SK-N-SH (cell line): Measurements from ENCODE around the gene SRR. TPM values are rescaled to one million over a fixed set of nuclear protein-coding genes. Genes with fewer than 3 reads are reported as not detected.

ENCODE experiments used
- CTCF ChIA-PET: fragments of 300-600, 350-600 bp; formaldehyde crosslinking; extraction: SDS; loops from one replicate; lab custom pipeline; 2021; lab: Yijun Ruan, JAX
- POLR2A ChIA-PET: fragments of 350-600 bp; sonication (Branson Sonifier 250); formaldehyde crosslinking; extraction: SDS; loops from one replicate; lab custom pipeline; 2020; ENCODE audit warnings: antibody characterized with exemption, inconsistent platforms; lab: Yijun Ruan, JAX
- DNase-seq: peaks from one replicate; pipeline ENCODE4 v3.0.0; 2012
- H2AFZ ChIP-seq: fragments of 200-600 bp; sonication (generic); 2 replicates; pipeline ENCODE4 v1.8.1; 2016; ENCODE audit warnings: antibody characterized with exemption, mild to moderate bottlenecking, low read depth
- H3F3A ChIP-seq: fragments of 200-600 bp; sonication (generic); replicated peaks from 2 replicates; pipeline ENCODE3; 2016; ENCODE audit warnings: antibody characterized with exemption, mild to moderate bottlenecking; ENCODE audit not compliant: insufficient read depth
- H3K27ac ChIP-seq, 2 experiments: fragments of 200-500 bp in 1 of 2; fragments of 200-600 bp in 1 of 2; sonication (Bioruptor generic) in 1 of 2; sonication (generic), shearing (Covaris generic) in 1 of 2; 2 replicates each; pipeline versions ENCODE4 v1.5.1 to v1.6.1; 2014 to 2016; ENCODE audit warnings: low read depth in 2 of 2, inconsistent platforms in 1 of 2, low read length in 1 of 2, mild to moderate bottlenecking in 1 of 2, mixed read lengths in 1 of 2
- H3K27me3 ChIP-seq: fragments of 200-600 bp; sonication (generic), shearing (Covaris generic); 2 replicates; pipeline ENCODE4 v1.6.1; 2016; ENCODE audit warnings: mixed run types; ENCODE audit not compliant: insufficient read depth
- H3K36me3 ChIP-seq, 2 experiments: fragments of 200-500 bp in 1 of 2; fragments of 200-600 bp in 1 of 2; sonication (Bioruptor generic) in 1 of 2; sonication (generic) in 1 of 2; replicated peaks in 1 of 2; 2 replicates each; pipeline versions ENCODE3 to v1.5.1; 2014 to 2016; ENCODE audit warnings: low read length in 1 of 2, mild to moderate bottlenecking in 1 of 2; ENCODE audit not compliant: insufficient read depth in 2 of 2, control insufficient read depth in 1 of 2
- H3K4me1 ChIP-seq, 2 experiments: fragments of 200-500 bp in 1 of 2; fragments of 200-600 bp in 1 of 2; sonication (Bioruptor generic) in 1 of 2; sonication (generic), shearing (Covaris generic) in 1 of 2; 2 replicates each; pipeline versions ENCODE4 v1.5.1 to v1.6.1; 2014 to 2016; ENCODE audit warnings: low read depth in 1 of 2, low read length in 1 of 2, mixed run types in 1 of 2; ENCODE audit not compliant: insufficient read depth in 2 of 2, control insufficient read depth in 1 of 2
- H3K4me2 ChIP-seq: fragments of 200-600 bp; sonication (generic), shearing (Covaris generic); 2 replicates; pipeline ENCODE4 v1.6.1; 2017; ENCODE audit warnings: mixed run types
- H3K4me3 ChIP-seq, 2 experiments: fragments of 200-500 bp in 1 of 2; fragments of 200-600 bp in 1 of 2; sonication (Bioruptor generic) in 1 of 2; sonication (generic), shearing (Covaris generic) in 1 of 2; 2 replicates each; pipeline versions ENCODE4 v1.5.1 to v1.8.1; 2014 to 2016; ENCODE audit warnings: low read depth in 2 of 2, inconsistent platforms in 1 of 2, low read length in 1 of 2, mild to moderate bottlenecking in 1 of 2, mixed read lengths in 1 of 2, moderate library complexity in 1 of 2
- H3K79me2 ChIP-seq: fragments of 200-600 bp; sonication (generic); 2 replicates; pipeline ENCODE4 v1.8.1; 2017; ENCODE audit warnings: mild to moderate bottlenecking; ENCODE audit not compliant: insufficient read depth
- H3K9ac ChIP-seq: fragments of 200-600 bp; sonication (generic); 2 replicates; pipeline ENCODE4 v1.6.1; 2017; ENCODE audit warnings: mixed run types
- H3K9me2 ChIP-seq: fragments of 200-600 bp; sonication (generic); 2 replicates; pipeline ENCODE4 v1.6.1; 2017; ENCODE audit warnings: mixed run types
- H3K9me3 ChIP-seq: fragments of 200-600 bp; sonication (generic); 2 replicates; pipeline ENCODE4 v1.6.1; 2017; ENCODE audit warnings: mixed run types, mild to moderate bottlenecking, moderate library complexity
- H4K20me1 ChIP-seq: fragments of 200-600 bp; sonication (generic); 2 replicates; pipeline ENCODE4 v1.6.1; 2017; ENCODE audit warnings: mild to moderate bottlenecking, mixed run types; ENCODE audit not compliant: insufficient read depth
- ELF1 ChIP-seq: IDR thresholded peaks from 2 replicates; pipeline ENCODE4 v1.4.0; 2012
- FOSL2 ChIP-seq: IDR thresholded peaks from 2 replicates; pipeline ENCODE4 v1.4.0; 2012; ENCODE audit warnings: low read depth, mild to moderate bottlenecking, moderate library complexity, borderline replicate concordance
- FOXJ3 ChIP-seq: sonication (generic); formaldehyde crosslinking; IDR thresholded peaks from 2 replicates; pipeline ENCODE4 v1.5.1; 2020; ENCODE audit warnings: mild to moderate bottlenecking, missing genetic modification reagents
- JUND ChIP-seq: IDR thresholded peaks from 2 replicates; pipeline ENCODE4 v1.4.0; 2012
- MAX ChIP-seq: IDR thresholded peaks from 2 replicates; pipeline ENCODE4 v1.4.0; 2012; ENCODE audit warnings: low read depth
- NRF1 ChIP-seq: IDR thresholded peaks from 2 replicates; pipeline ENCODE4 v1.6.1; 2012; ENCODE audit warnings: low read depth, mild to moderate bottlenecking, low read length
- RAD21 ChIP-seq: IDR thresholded peaks from 2 replicates; pipeline ENCODE4 v1.6.1; 2012; ENCODE audit warnings: mild to moderate bottlenecking, low read length
- TAF1 ChIP-seq: IDR thresholded peaks from 2 replicates; pipeline ENCODE4 v1.6.1; 2012; ENCODE audit warnings: low read depth, mild to moderate bottlenecking, low read length, moderate library complexity, borderline replicate concordance
- TCF12 ChIP-seq: IDR thresholded peaks from 2 replicates; pipeline ENCODE4 v1.4.0; 2012
- USF1 ChIP-seq: IDR thresholded peaks from 2 replicates; pipeline ENCODE4 v1.4.0; 2012; ENCODE audit warnings: low read depth, borderline replicate concordance
- YY1 ChIP-seq: IDR thresholded peaks from 2 replicates; pipeline ENCODE4 v1.4.0; 2012; ENCODE audit warnings: low read depth, mild to moderate bottlenecking
- WGBS: methylation state at CpG from one replicate; pipeline ENCODE4 v1.1.6; 2017; ENCODE audit warnings: low lambda C conversion rate; 5-methylcytosine and 5-hydroxymethylcytosine counted together
- polyA plus RNA-seq, 3 experiments: library from polyadenylated mRNA; depleted of rRNA; stranded (reverse); fragments of >200 nt; gene quantifications; 2 replicates each; pipeline ENCODE4 v1.2.3, GENCODE V29; 2012
- TF ChIP-seq, protein P1 (sequence below): IDR thresholded peaks from 2 replicates; pipeline ENCODE4 v1.6.1; 2012; ENCODE audit warnings: mild to moderate bottlenecking, low read depth, low read length, moderate library complexity
- TF ChIP-seq, protein P2 (sequence below): fragments of 200-600 bp; sonication (generic); IDR thresholded peaks from 2 replicates; pipeline ENCODE4 v1.6.1; 2017; ENCODE audit warnings: antibody characterized with exemption, mild to moderate bottlenecking, moderate library complexity
- TF ChIP-seq, protein P3 (sequence below): IDR thresholded peaks from 2 replicates; pipeline ENCODE4; 2012
- TF ChIP-seq, protein P4 (sequence below): fragments of 150-350 bp; IDR thresholded peaks from 2 replicates; pipeline ENCODE4 v1.6.1; 2017; ENCODE audit warnings: antibody characterized with exemption, low read length, low read depth, borderline replicate concordance
- TF ChIP-seq, protein P5 (sequence below): fragments of 150-350 bp; IDR thresholded peaks from 2 replicates; pipeline ENCODE4 v1.6.1; 2016; ENCODE audit warnings: mild to moderate bottlenecking, low read depth, low read length

The SRR gene
- polyA plus RNA-seq, 1 of the 3 experiments (the other 2 are of a cell fraction), result 18.5 TPM

- Histone ChIP-seq H3K27ac (no peak overlapping the region), H3K27me3 (no peaks in the 10 kb centered on the region), H3K9ac (no peak overlapping the region), H2AFZ (no peak overlapping the region), H3K36me3 (peaks cover 0 to 73% of the 10 kb centered on the region in 2 experiments), H4K20me1 (no peaks in the 10 kb centered on the region), H3K9me3 (no peaks in the 10 kb centered on the region), H3K4me1 (no peaks in the 10 kb centered on the region; a peak in 1 of 4 replicates), H3K4me2 (no peak overlapping the region), H3K79me2 (no peaks in the 10 kb centered on the region), H3F3A (no peaks in the 10 kb centered on the region), H3K4me3 (no peak overlapping the region; a peak in 1 of 4 replicates), H3K9me2 (no peaks in the 10 kb centered on the region)
- ChIA-PET CTCF (interaction anchor here (1.0 to 26.4 kb wide), 6 partner anchors 8 to 314 kb away, joined by 3 to 654 read pairs (median 31); partner anchors contain the start of genes HIC1 and MNT), POLR2A (interaction anchor here (1.1 kb wide), 1 partner anchor 11 kb away, joined by 3 read pairs; no protein-coding TSS in a partner anchor)
- 93% methylated on average over 18 of the region's 20 CpGs for WGBS
- TF ChIP-seq JUND, result no peak
- no peak for TF ChIP-seq FOXJ3 (CRISPR knock-in tag)
- no peak for TF ChIP-seq FOSL2
- no peak for TF ChIP-seq NRF1
- TF ChIP-seq RAD21, result peak; percentile 18; the same call in 1 of the 2 replicates
- peak; percentile 64 for DNase-seq
Measured at GRCh38 chr17:2369551-2370210, 65.9 kb downstream of the SRR start.

DNA sequence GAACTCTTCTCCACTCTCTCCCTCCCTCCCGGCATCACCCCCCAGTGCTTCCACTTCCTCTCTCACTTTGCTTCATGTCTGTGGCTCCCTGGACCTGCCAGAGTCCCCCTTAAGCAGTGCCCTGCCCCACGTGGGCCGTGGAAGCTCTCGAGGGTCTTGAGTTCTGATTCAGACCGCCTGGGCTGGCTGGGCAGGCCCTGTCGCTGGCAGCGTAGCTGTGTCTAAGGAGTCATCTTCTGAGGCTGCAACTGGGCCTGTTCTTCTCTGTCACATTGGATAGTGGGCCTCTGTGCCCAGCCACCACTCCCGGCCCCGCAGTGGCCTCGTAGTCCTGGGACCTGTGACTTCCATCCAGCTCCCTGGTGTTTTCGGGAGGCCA is 66.5 kb downstream of the SRR start:
- no peaks in the 10 kb centered on the region for H3F3A ChIP-seq
- TF ChIP-seq, protein P1, sequence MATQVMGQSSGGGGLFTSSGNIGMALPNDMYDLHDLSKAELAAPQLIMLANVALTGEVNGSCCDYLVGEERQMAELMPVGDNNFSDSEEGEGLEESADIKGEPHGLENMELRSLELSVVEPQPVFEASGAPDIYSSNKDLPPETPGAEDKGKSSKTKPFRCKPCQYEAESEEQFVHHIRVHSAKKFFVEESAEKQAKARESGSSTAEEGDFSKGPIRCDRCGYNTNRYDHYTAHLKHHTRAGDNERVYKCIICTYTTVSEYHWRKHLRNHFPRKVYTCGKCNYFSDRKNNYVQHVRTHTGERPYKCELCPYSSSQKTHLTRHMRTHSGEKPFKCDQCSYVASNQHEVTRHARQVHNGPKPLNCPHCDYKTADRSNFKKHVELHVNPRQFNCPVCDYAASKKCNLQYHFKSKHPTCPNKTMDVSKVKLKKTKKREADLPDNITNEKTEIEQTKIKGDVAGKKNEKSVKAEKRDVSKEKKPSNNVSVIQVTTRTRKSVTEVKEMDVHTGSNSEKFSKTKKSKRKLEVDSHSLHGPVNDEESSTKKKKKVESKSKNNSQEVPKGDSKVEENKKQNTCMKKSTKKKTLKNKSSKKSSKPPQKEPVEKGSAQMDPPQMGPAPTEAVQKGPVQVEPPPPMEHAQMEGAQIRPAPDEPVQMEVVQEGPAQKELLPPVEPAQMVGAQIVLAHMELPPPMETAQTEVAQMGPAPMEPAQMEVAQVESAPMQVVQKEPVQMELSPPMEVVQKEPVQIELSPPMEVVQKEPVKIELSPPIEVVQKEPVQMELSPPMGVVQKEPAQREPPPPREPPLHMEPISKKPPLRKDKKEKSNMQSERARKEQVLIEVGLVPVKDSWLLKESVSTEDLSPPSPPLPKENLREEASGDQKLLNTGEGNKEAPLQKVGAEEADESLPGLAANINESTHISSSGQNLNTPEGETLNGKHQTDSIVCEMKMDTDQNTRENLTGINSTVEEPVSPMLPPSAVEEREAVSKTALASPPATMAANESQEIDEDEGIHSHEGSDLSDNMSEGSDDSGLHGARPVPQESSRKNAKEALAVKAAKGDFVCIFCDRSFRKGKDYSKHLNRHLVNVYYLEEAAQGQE, result no peak
- TF ChIP-seq ELF1 (no peak), TCF12 (no peak), MAX (no peak), USF1 (no peak), FOXJ3 (CRISPR knock-in tag) (no peak), TAF1 (no peak), YY1 (no peak), FOSL2 (no peak)
- TF ChIP-seq, protein P2, sequence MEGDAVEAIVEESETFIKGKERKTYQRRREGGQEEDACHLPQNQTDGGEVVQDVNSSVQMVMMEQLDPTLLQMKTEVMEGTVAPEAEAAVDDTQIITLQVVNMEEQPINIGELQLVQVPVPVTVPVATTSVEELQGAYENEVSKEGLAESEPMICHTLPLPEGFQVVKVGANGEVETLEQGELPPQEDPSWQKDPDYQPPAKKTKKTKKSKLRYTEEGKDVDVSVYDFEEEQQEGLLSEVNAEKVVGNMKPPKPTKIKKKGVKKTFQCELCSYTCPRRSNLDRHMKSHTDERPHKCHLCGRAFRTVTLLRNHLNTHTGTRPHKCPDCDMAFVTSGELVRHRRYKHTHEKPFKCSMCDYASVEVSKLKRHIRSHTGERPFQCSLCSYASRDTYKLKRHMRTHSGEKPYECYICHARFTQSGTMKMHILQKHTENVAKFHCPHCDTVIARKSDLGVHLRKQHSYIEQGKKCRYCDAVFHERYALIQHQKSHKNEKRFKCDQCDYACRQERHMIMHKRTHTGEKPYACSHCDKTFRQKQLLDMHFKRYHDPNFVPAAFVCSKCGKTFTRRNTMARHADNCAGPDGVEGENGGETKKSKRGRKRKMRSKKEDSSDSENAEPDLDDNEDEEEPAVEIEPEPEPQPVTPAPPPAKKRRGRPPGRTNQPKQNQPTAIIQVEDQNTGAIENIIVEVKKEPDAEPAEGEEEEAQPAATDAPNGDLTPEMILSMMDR, result no peak
- TF ChIP-seq, protein P3, sequence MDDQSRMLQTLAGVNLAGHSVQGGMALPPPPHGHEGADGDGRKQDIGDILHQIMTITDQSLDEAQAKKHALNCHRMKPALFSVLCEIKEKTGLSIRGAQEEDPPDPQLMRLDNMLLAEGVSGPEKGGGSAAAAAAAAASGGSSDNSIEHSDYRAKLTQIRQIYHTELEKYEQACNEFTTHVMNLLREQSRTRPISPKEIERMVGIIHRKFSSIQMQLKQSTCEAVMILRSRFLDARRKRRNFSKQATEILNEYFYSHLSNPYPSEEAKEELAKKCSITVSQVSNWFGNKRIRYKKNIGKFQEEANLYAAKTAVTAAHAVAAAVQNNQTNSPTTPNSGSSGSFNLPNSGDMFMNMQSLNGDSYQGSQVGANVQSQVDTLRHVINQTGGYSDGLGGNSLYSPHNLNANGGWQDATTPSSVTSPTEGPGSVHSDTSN, result no peak
- TF ChIP-seq, protein P4, sequence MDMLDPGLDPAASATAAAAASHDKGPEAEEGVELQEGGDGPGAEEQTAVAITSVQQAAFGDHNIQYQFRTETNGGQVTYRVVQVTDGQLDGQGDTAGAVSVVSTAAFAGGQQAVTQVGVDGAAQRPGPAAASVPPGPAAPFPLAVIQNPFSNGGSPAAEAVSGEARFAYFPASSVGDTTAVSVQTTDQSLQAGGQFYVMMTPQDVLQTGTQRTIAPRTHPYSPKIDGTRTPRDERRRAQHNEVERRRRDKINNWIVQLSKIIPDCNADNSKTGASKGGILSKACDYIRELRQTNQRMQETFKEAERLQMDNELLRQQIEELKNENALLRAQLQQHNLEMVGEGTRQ, result no peak
- TF ChIP-seq, protein P5, sequence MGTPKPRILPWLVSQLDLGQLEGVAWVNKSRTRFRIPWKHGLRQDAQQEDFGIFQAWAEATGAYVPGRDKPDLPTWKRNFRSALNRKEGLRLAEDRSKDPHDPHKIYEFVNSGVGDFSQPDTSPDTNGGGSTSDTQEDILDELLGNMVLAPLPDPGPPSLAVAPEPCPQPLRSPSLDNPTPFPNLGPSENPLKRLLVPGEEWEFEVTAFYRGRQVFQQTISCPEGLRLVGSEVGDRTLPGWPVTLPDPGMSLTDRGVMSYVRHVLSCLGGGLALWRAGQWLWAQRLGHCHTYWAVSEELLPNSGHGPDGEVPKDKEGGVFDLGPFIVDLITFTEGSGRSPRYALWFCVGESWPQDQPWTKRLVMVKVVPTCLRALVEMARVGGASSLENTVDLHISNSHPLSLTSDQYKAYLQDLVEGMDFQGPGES, result no peak

More for the DNA sequence above, 66.5 kb downstream of the SRR start:
- no peaks in the 10 kb centered on the region for H3K9me3 ChIP-seq
- H3K27me3 ChIP-seq, result no peaks in the 10 kb centered on the region
- ChIA-PET POLR2A (interaction anchor here (1.1 kb wide), 1 partner anchor 10 kb away, joined by 3 read pairs; no protein-coding TSS in a partner anchor), CTCF (interaction anchor here (1.0 to 26.4 kb wide), 6 partner anchors 8 to 315 kb away, joined by 3 to 654 read pairs (median 31); partner anchors contain the start of genes HIC1 and MNT)
- 96% methylated on average over 11 of the region's 11 CpGs for WGBS
- no peaks in the 10 kb centered on the region for H4K20me1 ChIP-seq
- no peak overlapping the region for H3K9ac ChIP-seq
- H3K36me3 ChIP-seq, result peaks cover 0 to 73% of the 10 kb centered on the region in 2 experiments
- H3K4me1 ChIP-seq, result no peaks in the 10 kb centered on the region; a peak in 1 of 4 replicates
- DNase-seq, result no peak
- H2AFZ ChIP-seq, result no peak overlapping the region
- H3K27ac ChIP-seq, result no peak overlapping the region
- no peaks in the 10 kb centered on the region for H3K79me2 ChIP-seq
- H3K9me2 ChIP-seq, result no peaks in the 10 kb centered on the region
- H3K4me3 ChIP-seq, result no peak overlapping the region
- no peak overlapping the region for H3K4me2 ChIP-seq
